NCI-H2107 treated with DMSO at 0.1 percent for 48 hours (cell line): ENCODE data around the gene IL17B.

ENCODE experiments used
- DNase-seq: peaks from one replicate; lab custom pipeline; 2025; ENCODE audit not compliant: unreplicated experiment; lab: John Stamatoyannopoulos, UW

The IL17B gene

GRCh38 chr5:149362541-149362940 lies 16.6 kb downstream of the IL17B start:
- no peak for DNase-seq

- DNase-seq = no peak
Measured at GRCh38 chr5:149360272-149360671, 18.8 kb downstream of the IL17B start.

DNA sequence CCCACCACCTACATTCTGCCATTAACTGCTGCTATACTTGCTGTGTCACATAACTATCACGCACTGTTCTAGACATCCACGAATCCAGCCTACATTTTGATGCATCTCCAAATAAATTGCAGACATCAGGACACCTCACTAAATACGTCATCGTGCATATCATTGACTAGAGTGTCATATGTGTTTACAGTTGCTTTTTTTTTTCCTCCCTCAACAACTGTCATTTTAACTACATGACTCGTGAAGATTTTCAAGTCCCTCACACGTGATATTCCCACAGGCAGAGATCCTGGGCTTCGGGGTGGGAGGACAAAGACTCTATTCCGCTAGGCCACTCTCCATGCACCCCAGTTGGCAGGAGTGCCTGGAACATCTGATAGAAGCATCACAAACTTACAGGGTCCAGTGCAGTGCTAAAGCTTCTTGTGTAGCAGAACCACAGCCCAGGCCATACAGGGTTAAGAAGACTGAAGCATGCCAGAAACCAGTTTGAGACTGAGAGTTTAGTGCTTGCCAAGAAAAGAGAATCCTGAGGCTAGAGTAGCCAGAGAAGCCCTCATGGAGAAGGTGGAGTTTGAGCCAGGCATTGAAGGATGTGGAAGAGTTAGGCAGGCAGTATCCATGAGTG lies 20.1 kb downstream of the IL17B start:
- DNase-seq = no peak

- no peak for DNase-seq
Measured at GRCh38 chr5:149358294-149358651, 20.8 kb downstream of the IL17B start.

DNA sequence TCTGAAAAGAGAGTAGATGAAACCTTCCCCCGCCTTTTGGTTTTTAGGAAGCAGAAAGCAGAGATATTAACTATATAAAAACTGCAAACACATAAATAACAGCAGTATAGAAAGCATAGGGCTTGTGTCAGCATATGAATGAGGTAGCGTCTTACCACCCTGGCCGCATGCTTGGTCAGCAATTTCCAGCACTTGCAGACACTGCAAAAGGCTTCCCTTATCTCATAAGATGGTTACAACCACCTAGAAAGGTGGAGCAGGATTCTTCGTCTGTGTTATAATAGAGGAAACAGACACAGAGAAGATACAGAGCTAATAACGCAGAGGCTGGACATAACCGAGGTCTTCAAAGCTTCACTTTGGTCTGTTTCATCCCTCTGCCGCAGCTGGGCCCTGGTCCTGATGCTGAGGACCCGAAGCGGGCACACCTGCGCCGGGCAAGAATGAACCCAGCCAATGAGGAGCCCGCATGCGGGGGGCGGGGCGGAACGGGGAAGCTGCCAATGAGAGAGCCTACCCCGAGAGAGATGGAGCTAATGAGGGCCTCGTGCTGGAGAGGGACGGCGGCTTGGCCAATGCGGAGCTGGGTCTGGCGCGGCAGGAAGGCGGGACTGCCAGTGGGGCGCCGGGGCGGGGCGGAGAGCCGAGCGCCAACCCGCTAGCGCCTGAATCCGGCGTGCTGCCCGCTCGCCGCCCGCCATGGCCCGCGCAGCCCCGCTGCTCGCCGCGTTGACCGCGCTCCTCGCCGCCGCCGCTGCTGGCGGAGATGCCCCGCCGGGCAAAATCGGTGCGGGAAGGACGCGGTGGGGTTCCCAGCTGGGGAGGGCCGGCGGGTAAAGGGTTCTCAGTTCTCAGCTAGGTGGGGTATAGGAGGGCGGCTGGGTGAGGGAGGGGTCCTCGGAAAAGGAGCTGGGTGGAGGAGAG lies 21.5 kb downstream of the IL17B start, which contains the start of gene PCYOX1L:
TSS of gene PCYOX1L (plus strand) at position 677 of the 924 bp plus-strand sequence. CDS start at position 700, 23 bp downstream.
- DNase-seq = peak; percentile 87

- DNase-seq = no peak
Measured at GRCh38 chr5:149356391-149356790, 22.7 kb downstream of the IL17B start.

- no peak for DNase-seq
Measured at GRCh38 chr5:149355688-149356087, 23.4 kb downstream of the IL17B start.

DNA sequence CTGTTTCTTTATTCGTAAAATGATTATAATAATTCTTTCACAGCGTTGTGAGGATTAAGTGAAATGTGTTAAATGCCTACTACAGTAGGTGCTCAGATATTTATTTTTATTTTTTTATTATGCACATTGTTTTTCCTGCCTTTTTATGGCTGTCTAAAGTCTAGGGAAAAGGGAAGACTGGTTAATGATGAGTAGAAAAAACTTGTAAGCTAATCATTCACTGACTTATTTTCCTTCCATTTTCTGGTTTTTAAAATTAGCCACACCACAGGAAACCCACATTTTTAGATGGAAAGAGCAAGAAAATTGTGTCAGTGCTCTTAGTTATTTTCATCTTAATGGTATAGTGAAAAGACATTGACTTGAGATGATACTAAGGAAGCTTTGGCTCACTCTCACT lies 25.2 kb downstream of the IL17B start:
- DNase-seq = no peak

- no peak for DNase-seq
Measured at GRCh38 chr5:149352169-149352568, 26.9 kb downstream of the IL17B start.

- DNase-seq = no peak
Measured at GRCh38 chr5:149349382-149349781, 29.7 kb downstream of the IL17B start.

DNA sequence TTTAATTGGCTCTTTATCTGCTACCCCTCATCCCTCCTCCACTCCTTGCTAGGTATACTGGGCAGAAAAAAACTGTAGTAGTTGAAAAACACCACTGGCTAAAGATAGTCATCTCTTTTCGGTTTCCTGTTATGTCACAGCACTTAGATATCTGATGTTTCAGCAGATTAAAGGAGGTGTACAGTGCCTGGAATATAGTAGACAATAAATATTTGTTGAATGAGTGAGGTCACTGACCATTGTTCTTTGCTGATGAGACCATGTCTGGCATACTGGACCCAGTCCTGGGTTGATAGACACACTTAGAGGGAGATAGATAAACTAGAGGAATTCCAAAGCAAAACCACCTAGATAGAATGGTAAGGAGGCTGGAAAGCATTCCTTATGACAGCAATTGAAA lies 30.6 kb downstream of the IL17B start:
- no peak for DNase-seq

DNA sequence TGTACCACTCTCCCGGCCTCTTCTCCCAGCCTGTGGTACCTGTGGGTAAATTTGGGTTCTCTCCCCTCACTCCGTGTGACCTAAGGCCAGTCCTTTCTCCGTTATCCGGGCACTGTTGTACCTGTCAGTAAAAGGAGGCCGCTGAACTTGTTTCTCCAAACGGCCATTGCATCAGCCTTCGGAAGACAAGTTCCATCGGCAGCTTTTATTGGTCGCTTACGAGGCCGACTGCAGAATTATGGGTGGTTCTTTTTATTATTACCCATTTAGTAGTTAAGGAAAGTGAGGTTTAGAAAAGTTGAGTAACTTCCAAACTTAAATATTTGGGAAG lies 33.2 kb downstream of the IL17B start:
- no peak for DNase-seq

GRCh38 chr5:149345147-149345891 lies 33.8 kb downstream of the IL17B start, which contains the start of gene GRPEL2:
TSS of gene GRPEL2 (plus strand) at chr5:149345499. CDS start at chr5:149345540, 41 bp downstream.
- peak; percentile 86 for DNase-seq

DNA sequence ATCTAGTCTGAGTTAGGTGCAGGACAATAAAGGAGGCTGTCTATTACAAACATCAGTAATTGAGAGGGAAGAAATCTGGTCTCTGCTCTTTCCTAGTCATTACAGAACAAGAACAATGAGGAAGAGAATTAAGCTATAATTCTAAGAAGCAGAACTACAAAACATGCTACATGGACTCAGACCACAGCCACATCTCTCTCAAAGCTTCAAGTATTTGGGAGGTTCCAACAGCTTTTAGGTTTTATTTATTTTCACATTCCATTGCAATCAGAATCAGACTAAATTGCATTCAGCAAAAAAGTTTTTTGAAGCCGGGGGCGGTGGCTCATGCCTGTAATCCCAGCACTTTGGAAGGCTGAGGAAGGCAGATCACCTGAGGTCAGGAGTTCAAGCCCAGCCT lies 34.9 kb downstream of the IL17B start:
- no peak for DNase-seq

GRCh38 chr5:149341876-149342275 lies 37.2 kb downstream of the IL17B start:
- no peak for DNase-seq

DNA sequence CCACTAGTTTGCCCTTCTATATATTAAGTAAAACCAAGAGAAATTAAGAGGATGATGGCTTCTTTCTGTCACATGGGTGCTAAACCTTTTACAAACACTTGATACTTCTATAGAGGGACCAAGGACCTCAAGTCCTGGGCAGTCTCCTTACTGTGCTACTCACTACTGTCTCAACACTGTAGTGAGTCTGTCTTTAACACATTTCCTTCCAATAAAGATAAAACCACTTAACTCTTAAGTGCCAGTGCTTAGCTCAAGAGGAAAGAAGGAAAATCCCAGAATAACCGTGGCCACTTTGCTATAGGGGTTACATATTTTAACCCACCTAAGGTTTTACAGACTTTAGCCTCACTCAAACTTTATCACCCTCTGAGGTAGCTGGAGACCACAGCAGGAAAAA lies 38.2 kb downstream of the IL17B start:
- no peak for DNase-seq

DNA sequence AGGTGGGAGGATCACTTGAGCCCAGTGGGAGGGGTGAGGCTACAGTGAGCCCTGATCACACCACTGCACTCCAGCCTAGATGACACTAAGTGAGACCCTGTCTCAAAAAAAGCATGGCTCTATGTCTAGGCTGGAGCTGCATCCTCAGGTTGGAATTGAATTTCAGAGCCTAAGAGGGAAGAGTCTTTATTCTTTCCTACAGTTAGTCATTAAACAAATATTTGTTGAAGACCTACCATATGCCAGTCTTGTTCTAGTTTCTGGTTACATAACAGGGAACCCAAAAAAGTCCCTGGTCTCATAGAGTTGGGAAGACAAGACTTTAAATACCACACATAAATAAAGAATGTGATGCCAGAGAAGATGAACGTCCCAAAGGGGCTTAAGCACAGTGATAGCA lies 40.7 kb downstream of the IL17B start:
- DNase-seq = no peak

- DNase-seq = peak; percentile 54
Measured at GRCh38 chr5:149337736-149338135, 41.4 kb downstream of the IL17B start.

GRCh38 chr5:149333711-149334443 lies 45.2 kb downstream of the IL17B start:
- DNase-seq = no peak

DNA sequence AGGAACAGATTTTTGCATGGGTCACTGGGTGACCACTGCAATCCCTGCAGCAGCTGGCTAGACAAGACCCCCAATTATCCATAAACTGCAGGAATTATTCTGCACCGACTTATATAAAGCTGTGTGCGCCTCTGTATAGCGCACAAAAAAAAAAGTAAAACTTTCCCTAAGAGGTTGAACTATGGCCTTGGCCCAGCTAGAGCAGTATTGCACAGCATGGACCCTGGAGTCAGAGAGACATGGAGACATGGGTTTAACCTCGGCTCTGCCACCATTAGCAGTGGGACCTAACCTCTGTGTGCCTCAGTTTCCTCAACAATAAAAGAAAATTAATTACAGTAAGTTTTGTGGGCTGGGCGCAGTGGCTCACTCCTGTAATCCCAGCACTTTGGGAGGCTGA lies 50.9 kb downstream of the IL17B start:
- no peak for DNase-seq

GRCh38 chr5:149326611-149327010 lies 52.5 kb downstream of the IL17B start:
- no peak for DNase-seq
